T1000 (cell line): ENCODE results near the gene CRYZL1.
"Not testable (repeated sequence)": the region's sequence is repeated elsewhere in the genome, so short reads cannot be mapped to it uniquely, and the experiment has no call there.

ENCODE experiments used
- DNase-seq: peaks from one replicate; lab custom pipeline; 2025; ENCODE audit warnings: mixed read lengths; lab: John Stamatoyannopoulos, UW

Gene CRYZL1

GRCh38 chr21:33641352-33642026 is at the start of gene CRYZL1:
TSS of gene CRYZL1 (minus strand) at chr21:33641741. CDS start at chr21:33631551, 10,190 bp downstream.
- DNase-seq: peak; percentile 99

- no peak for DNase-seq
Measured at GRCh38 chr21:33690874-33691273, 49.3 kb upstream of the CRYZL1 start.

- no peak for DNase-seq
Measured at GRCh38 chr21:33688353-33688752, 46.8 kb upstream of the CRYZL1 start.

GRCh38 chr21:33687634-33688033 is 46.1 kb upstream of the CRYZL1 start:
- no peak for DNase-seq

GRCh38 chr21:33686386-33686785 is 44.8 kb upstream of the CRYZL1 start:
- no peak for DNase-seq

- no peak for DNase-seq
Measured at GRCh38 chr21:33685613-33686197, 44.2 kb upstream of the CRYZL1 start.

- DNase-seq: no peak
Measured at GRCh38 chr21:33684923-33685560, 43.5 kb upstream of the CRYZL1 start.

- DNase-seq: no peak
Measured at GRCh38 chr21:33684068-33684467, 42.5 kb upstream of the CRYZL1 start.

GRCh38 chr21:33682992-33683627 is 41.6 kb upstream of the CRYZL1 start:
- DNase-seq: peak; percentile 17

GRCh38 chr21:33680870-33681269 is 39.3 kb upstream of the CRYZL1 start:
- DNase-seq: no peak

GRCh38 chr21:33677450-33677849 is 35.9 kb upstream of the CRYZL1 start:
- no peak for DNase-seq

GRCh38 chr21:33676666-33677065 is 35.1 kb upstream of the CRYZL1 start:
- DNase-seq: not testable (repeated sequence)

- DNase-seq: no peak
Measured at GRCh38 chr21:33674226-33674625, 32.7 kb upstream of the CRYZL1 start.

GRCh38 chr21:33673473-33673872 is 31.9 kb upstream of the CRYZL1 start:
- no peak for DNase-seq

GRCh38 chr21:33670076-33670978 is 28.8 kb upstream of the CRYZL1 start:
- DNase-seq: no peak

- no peak for DNase-seq
Measured at GRCh38 chr21:33668620-33669019, 27.1 kb upstream of the CRYZL1 start.

- DNase-seq: no peak
Measured at GRCh38 chr21:33668180-33668579, 26.6 kb upstream of the CRYZL1 start.

- DNase-seq: no peak
Measured at GRCh38 chr21:33667636-33668035, 26.1 kb upstream of the CRYZL1 start.

GRCh38 chr21:33666153-33666552 is 24.6 kb upstream of the CRYZL1 start:
- DNase-seq: no peak

- no peak for DNase-seq
Measured at GRCh38 chr21:33664135-33664534, 22.6 kb upstream of the CRYZL1 start.

GRCh38 chr21:33663241-33663640 is 21.7 kb upstream of the CRYZL1 start:
- no peak for DNase-seq

GRCh38 chr21:33662046-33662445 is 20.5 kb upstream of the CRYZL1 start:
- no peak for DNase-seq
